AG09319 (cell line): Measurements from ENCODE around the gene LIMD2.

Source experiments
- DNase-seq: peaks from one replicate; pipeline ENCODE4 v3.0.0-alpha.2; 2010; ENCODE audit warnings: low read depth; ENCODE audit errors: extremely low read depth
- TF ChIP-seq, protein P1 (sequence below): IDR thresholded peaks from 2 replicates; pipeline ENCODE4 v1.5.1; 2011; ENCODE audit warnings: low read depth, mild to moderate bottlenecking, inconsistent platforms, low read length, moderate library complexity

Gene LIMD2

DNA sequence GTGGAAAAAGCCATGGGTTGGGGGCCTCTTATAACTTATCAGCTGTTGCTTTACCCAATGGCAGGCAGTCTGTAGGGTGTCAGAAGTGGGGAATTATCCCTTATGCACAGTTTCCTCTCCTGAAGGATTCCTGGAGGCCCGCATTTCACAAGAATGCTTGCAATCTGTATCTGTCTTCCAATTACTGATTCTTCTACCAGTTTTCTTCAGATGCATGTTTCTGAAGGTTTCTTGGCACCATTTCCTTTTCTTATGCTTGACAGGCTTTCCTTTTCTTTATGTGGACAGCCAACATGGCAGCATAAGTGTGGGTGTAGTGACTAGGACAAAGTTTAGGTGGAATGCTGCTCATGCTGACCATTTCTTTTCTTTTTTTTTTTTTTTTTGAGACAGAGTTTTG is 41.6 kb downstream of the LIMD2 start:
- TF ChIP-seq, protein P1, sequence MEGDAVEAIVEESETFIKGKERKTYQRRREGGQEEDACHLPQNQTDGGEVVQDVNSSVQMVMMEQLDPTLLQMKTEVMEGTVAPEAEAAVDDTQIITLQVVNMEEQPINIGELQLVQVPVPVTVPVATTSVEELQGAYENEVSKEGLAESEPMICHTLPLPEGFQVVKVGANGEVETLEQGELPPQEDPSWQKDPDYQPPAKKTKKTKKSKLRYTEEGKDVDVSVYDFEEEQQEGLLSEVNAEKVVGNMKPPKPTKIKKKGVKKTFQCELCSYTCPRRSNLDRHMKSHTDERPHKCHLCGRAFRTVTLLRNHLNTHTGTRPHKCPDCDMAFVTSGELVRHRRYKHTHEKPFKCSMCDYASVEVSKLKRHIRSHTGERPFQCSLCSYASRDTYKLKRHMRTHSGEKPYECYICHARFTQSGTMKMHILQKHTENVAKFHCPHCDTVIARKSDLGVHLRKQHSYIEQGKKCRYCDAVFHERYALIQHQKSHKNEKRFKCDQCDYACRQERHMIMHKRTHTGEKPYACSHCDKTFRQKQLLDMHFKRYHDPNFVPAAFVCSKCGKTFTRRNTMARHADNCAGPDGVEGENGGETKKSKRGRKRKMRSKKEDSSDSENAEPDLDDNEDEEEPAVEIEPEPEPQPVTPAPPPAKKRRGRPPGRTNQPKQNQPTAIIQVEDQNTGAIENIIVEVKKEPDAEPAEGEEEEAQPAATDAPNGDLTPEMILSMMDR, result no peak
- DNase-seq, result no peak

DNA sequence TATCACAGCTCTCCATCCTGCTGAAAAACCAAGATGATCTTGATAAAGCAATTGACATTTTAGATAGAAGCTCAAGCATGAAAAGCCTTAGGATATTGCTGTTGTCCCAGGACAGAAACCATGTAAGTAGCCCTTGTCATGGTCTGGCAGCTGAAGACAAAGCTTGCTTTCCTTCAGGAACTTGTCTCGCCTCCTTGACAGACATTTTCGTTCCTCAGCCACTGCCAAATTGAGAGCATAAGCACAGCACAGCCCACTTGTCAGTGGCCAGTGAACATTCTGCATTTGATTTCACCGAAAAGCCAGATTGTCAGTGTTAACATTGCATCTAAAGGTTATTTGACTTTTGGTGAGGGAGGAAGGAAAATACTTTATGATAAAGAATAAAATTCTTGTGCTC is 42.1 kb downstream of the LIMD2 start:
- TF ChIP-seq, protein P1, result no peak

DNA sequence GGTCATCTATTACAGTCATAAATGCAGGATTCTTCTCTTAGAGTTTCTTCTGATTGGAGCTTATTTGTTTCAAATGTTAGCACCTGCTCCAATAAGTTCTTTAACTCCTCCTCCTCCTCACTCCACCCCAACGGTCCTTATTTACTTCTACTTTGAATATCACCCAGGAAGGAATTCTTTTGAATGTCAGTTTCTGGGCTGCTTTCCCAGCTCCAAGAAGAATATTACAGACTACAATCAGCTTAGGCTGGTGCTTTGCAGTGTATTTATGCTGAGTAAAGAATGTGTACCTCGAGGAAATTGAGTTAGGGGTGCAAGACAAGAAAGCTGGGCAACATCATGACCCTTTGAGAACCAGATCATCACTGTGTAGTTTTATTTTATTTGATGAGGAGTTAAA is 46.9 kb downstream of the LIMD2 start:
- TF ChIP-seq, protein P1, result no peak
- no peak for DNase-seq

More for the DNA sequence above, 42.1 kb downstream of the LIMD2 start:
- DNase-seq, result no peak

DNA sequence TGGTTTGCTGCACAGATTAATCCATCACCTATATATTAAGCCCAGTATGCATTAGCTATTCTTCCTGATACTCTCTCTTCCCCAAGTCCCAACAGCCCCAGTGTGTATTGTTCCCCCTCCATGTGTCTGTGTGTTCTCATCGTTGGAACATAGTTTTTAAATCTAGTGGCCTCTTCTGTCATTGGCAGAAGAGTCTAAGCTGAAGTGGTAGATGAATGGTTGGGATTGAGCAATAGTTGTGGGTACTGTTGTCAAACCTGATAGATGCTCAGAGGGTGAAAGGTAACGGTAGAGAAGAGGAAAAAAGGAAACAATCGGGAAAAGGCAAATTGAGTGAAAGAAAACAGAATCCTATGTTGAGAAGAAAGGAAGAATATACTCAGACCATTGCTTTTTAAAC is 47.8 kb downstream of the LIMD2 start:
- TF ChIP-seq, protein P1, result no peak
- DNase-seq, result no peak

DNA sequence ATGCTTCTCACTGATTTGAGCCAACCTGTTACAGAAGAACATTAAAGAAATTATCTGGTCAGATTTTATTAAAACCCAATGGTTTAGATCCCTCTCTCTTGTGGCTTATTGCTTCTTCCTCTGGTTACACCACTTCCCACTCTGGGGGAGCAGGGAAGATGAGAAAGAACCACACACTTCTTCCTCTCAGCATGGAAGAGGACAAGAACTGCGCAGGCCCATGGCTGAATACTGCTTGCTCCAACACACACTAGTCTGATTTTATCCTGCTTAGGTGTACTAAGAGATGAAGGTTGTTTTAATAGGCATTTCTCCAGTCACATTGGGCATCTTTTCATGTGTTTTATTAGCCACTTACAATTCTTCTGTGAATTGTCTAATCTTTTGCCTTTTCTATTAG is 50.1 kb downstream of the LIMD2 start:
- TF ChIP-seq, protein P1, result no peak
- DNase-seq, result no peak

DNA sequence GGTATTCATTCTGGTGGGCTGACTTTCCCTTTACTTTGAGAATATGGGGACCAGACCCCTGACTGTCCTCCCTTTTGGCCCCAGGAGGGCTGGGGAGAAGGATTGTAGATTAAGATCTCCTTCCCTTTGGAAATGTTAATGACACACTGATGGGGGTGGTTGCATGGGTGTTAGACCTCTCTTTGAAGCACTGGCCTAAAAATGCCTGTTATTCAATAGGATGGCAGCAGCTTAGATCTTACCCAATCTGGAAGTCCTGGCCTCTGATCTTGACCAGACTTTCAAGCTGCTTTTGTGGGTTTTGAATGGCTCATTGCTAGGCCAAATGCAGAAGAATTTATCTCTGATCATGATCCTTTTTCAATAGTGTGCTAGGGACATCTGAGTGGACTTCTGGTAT is 52.0 kb downstream of the LIMD2 start:
- DNase-seq, result no peak
- TF ChIP-seq, protein P1, result no peak

DNA sequence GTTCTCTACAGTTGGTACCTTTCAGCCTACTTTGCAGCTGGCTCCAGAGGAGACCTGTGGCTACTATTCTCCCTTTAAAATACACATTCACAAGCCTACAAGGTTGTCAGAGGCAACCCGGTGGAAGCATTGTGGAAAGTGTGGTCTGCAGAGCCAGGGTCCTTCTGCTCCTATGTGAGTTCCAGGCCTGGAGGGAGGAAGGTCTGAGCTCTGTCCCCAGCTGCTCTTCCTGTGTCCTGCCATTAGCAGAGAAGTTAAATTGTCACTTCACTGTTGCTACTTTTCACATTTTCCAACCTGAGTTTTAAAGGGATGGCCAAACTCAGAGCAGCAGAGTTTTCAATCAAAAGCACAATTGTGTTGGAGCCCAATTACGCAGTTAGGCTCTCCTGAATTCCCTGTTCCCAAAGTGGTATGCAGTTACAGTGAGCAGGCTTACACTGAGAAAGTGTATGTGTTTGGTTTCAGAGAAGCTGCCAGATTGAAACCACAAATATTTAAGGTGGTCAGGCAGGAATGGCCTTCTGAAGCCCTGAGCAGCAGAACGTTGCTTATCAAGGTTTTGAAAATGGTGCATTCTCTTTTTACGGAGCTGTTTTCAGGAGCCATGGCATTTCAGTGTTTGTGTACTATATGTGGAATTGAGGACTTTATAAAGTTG is 52.7 kb downstream of the LIMD2 start:
- DNase-seq, result no peak
- TF ChIP-seq, protein P1, result no peak
